ENCODE measurements around the gene CWC15. TPM values are rescaled to one million over a fixed set of nuclear protein-coding genes. Genes with fewer than 3 reads are reported as not detected.
A peak's percentile ranks its signal among the peaks of the same experiment; 100 is the strongest.
"Not testable (repeated sequence)": the region's sequence is repeated elsewhere in the genome, so short reads cannot be mapped to it uniquely, and the experiment has no call there.

Gene CWC15
- total RNA-seq, 2 experiments from 2014 or later: 74.7 to 85.0 TPM

DNA sequence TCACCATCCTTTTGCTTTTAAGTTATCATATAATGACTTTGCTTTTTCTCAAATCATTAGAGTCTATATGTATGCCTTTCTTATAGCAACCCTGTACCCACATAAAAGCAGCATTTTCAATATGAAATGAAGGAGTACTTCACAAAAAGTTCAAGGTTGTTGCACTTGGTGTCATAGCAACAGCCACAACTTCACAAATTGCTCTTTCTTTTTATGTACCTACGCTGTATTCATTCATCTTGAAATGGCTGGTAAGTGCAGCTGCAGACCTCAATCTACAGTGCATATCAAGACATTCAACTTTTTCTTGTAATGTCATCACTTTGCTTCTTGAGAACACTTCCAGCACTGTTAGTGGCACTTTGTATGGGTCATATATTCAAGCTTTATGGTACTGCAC, 18.6 kb downstream of the CWC15 start:
- ChIA-PET CTCF (interaction anchor here (1.4 kb wide), 1 partner anchor 19 kb away, joined by 3 read pairs; the partner anchor contains the start of genes CWC15 and KDM4D), POLR2A (interaction anchor here (0.6 kb wide), 1 partner anchor 745 kb away, joined by 3 read pairs; no protein-coding TSS in a partner anchor)
- H3K27me3 Mint-ChIP-seq: no peaks in the 10 kb centered on the region
- no peaks in the 10 kb centered on the region for H3K9me3 Mint-ChIP-seq (ENCODE audit: low read depth)
- H3K4me1 Mint-ChIP-seq: peaks cover 6% of the 10 kb centered on the region
- ATAC-seq: peak; percentile 76
- intact Hi-C loops (cut with DNase I, micrococcal nuclease): no loop called here
- no peak overlapping the region for H3K27ac Mint-ChIP-seq
- DNase-seq: no peak
- no peak overlapping the region for H3K4me3 Mint-ChIP-seq
- peaks cover 5% of the 10 kb centered on the region for H3K36me3 Mint-ChIP-seq (ENCODE audit: low read depth)

DNA sequence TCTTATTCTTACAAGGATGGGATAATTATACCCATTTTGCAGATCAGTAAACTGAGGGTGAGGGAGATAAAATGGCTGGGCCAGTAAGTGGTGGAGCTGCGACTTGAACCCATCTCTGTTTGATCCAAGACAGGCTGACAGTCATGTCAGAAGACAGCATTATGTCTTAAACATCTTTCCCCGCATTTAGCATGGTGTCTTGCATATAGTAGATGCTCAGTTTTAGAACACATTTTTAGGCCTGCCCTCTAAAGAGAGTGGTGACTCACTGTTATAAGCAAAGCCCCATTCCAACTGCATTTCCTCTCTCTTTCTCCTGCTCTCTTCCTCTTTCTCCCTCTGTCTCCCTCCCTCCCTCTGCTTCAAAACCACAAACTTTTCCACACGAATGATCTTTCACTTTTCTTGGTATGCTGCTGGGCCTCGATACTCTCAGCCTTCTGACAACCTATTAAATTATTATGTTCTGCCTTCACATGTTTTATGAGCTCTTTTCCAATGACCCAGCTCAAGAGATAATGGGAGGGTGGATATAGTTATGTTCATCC, 25.2 kb downstream of the CWC15 start:
- DNase-seq (no peak), ATAC-seq (no peak)
- intact Hi-C loops (cut with DNase I, micrococcal nuclease): no loop called here
- Mint-ChIP-seq H3K4me3 (no peak overlapping the region), H3K9me3 (ENCODE audit: low read depth) (no peaks in the 10 kb centered on the region), H3K27ac (no peak overlapping the region), H3K27me3 (no peaks in the 10 kb centered on the region), H3K4me1 (no peaks in the 10 kb centered on the region), H3K36me3 (ENCODE audit: low read depth) (no peaks in the 10 kb centered on the region)
- CTCF ChIA-PET: interaction anchor here (0.5 kb wide), 1 partner anchor 198 kb away, joined by 3 read pairs; no protein-coding TSS in a partner anchor
- POLR2A ChIA-PET: no interaction called here

GRCh38 chr11:94946812-94947211, 26.5 kb downstream of the CWC15 start:
- POLR2A ChIA-PET: no interaction called here

DNA sequence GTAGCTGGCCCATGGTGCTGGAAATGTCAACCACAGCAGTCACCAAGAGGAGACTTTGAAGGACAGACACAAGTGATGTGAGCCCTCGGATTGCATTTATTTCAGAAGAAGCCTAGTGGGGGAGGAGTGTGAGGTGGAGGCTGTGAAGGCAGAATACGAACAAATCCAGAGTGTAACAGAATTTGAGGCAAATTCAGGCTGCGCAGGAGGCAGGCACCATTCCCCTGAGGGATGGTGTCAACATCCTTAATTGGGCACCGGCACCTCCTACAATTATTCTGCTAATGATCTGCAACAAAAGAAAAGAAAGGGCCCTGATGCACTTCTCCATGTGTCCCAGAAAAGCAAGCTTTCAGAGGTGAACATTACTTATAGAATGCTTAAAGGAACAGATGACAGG, 32.2 kb downstream of the CWC15 start:
- POLR2A ChIA-PET: no interaction called here
- Mint-ChIP-seq H3K27me3 (no peaks in the 10 kb centered on the region), H3K27ac (no peak overlapping the region), H3K9me3 (ENCODE audit: low read depth) (no peaks in the 10 kb centered on the region), H3K36me3 (ENCODE audit: low read depth) (no peaks in the 10 kb centered on the region), H3K4me1 (no peaks in the 10 kb centered on the region), H3K4me3 (no peak overlapping the region)
- CTCF ChIA-PET: no interaction called here
- DNase-seq (no peak), ATAC-seq (no peak)
- intact Hi-C loops (cut with DNase I, micrococcal nuclease): no loop called here

More at GRCh38 chr11:94946812-94947211, 26.5 kb downstream of the CWC15 start:
- no peak for ATAC-seq
- no peak overlapping the region for H3K27ac Mint-ChIP-seq
- H3K27me3 Mint-ChIP-seq: no peaks in the 10 kb centered on the region
- no peaks in the 10 kb centered on the region for H3K36me3 Mint-ChIP-seq (ENCODE audit: low read depth)
- intact Hi-C loops (cut with DNase I, micrococcal nuclease): no loop called here
- no peaks in the 10 kb centered on the region for H3K4me1 Mint-ChIP-seq
- no peak for DNase-seq
- no peaks in the 10 kb centered on the region for H3K9me3 Mint-ChIP-seq (ENCODE audit: low read depth)
- no peak overlapping the region for H3K4me3 Mint-ChIP-seq
- CTCF ChIA-PET: no interaction called here

DNA sequence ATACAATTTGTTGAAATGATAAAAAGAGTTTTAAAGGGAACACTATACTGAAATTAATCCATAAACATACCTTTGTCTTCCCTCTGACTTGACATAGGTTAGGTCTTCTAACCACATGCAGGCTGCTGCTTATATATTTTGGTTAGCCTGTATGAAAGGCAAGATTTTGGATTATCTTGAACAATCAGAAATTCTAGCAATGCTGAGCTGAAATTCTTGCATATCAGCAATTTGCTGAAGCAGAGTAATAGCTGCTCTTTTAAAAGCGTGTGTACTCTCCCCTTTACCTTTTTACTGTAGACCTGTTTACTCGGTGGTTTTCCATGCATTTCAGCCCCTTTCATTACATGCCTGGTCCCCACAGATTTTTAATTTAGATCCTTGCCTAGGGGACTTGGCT, 34.0 kb downstream of the CWC15 start:
- intact Hi-C loops (cut with DNase I, micrococcal nuclease): no loop called here
- no peaks in the 10 kb centered on the region for H3K36me3 Mint-ChIP-seq (ENCODE audit: low read depth)

GRCh38 chr11:94938095-94939055, 35.0 kb downstream of the CWC15 start:
- CTCF ChIA-PET: no interaction called here
- Mint-ChIP-seq H3K36me3 (ENCODE audit: low read depth) (no peaks in the 10 kb centered on the region), H3K27me3 (no peaks in the 10 kb centered on the region), H3K4me1 (peaks cover 25% of the 10 kb centered on the region), H3K27ac (no peak overlapping the region), H3K9me3 (ENCODE audit: low read depth) (no peaks in the 10 kb centered on the region), H3K4me3 (no peak overlapping the region)
- POLR2A ChIA-PET: no interaction called here
- intact Hi-C loops (cut with DNase I, micrococcal nuclease): no loop called here
- ATAC-seq: no peak
- DNase-seq: no peak

More for the DNA sequence above, 34.0 kb downstream of the CWC15 start:
- Mint-ChIP-seq H3K9me3 (ENCODE audit: low read depth) (no peaks in the 10 kb centered on the region), H3K4me3 (no peak overlapping the region), H3K27me3 (no peaks in the 10 kb centered on the region), H3K4me1 (peaks cover 16% of the 10 kb centered on the region), H3K27ac (no peak overlapping the region)
- ATAC-seq (no peak), DNase-seq (no peak)
- CTCF ChIA-PET: no interaction called here
- POLR2A ChIA-PET: no interaction called here

DNA sequence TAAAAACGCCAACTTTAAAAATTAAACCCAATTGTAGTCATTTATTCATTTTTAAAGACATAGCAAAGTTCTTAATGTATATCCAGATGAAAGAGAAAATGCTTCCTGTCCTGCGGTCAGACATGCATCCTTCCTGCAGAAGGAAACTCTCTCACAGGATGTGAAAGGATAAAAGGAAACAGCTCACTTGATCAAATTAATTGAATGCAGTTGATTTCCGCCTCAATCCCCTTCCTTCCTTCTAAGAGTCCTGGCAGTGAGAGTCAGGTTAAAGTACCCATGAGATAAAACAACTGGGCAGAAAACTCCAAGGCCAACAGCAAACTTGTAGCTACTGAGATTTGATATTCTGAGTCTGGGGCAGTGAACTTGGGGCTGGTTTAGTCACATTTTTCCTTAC, 38.5 kb downstream of the CWC15 start:
- H3K9me3 Mint-ChIP-seq (ENCODE audit: low read depth): no peaks in the 10 kb centered on the region
- CTCF ChIA-PET: interaction anchor here (0.6 to 0.7 kb wide), 2 partner anchors 312 to 494 kb away, joined by 3 read pairs; no protein-coding TSS in a partner anchor

GRCh38 chr11:94934362-94934761, 39.0 kb downstream of the CWC15 start:
- H3K4me3 Mint-ChIP-seq: no peak overlapping the region
- DNase-seq (peak; percentile 38), ATAC-seq (peak; percentile 85)
- H3K4me1 Mint-ChIP-seq: peaks cover 28% of the 10 kb centered on the region
- no peaks in the 10 kb centered on the region for H3K27me3 Mint-ChIP-seq
- intact Hi-C loops (cut with DNase I, micrococcal nuclease): no loop called here
- H3K36me3 Mint-ChIP-seq (ENCODE audit: low read depth): no peaks in the 10 kb centered on the region
- ChIA-PET POLR2A (no interaction called here), CTCF (interaction anchor here (0.6 kb wide), 1 partner anchor 494 kb away, joined by 3 read pairs; no protein-coding TSS in a partner anchor)
- H3K9me3 Mint-ChIP-seq (ENCODE audit: low read depth): no peaks in the 10 kb centered on the region
- no peak overlapping the region for H3K27ac Mint-ChIP-seq

More for the DNA sequence above, 38.5 kb downstream of the CWC15 start:
- intact Hi-C loops (cut with DNase I, micrococcal nuclease): no loop called here
- H3K4me3 Mint-ChIP-seq: no peak overlapping the region
- peaks cover 28% of the 10 kb centered on the region for H3K4me1 Mint-ChIP-seq
- H3K27ac Mint-ChIP-seq: no peak overlapping the region
- no peaks in the 10 kb centered on the region for H3K27me3 Mint-ChIP-seq
- DNase-seq (no peak), ATAC-seq (no peak)
- POLR2A ChIA-PET: no interaction called here
- H3K36me3 Mint-ChIP-seq (ENCODE audit: low read depth): no peaks in the 10 kb centered on the region

DNA sequence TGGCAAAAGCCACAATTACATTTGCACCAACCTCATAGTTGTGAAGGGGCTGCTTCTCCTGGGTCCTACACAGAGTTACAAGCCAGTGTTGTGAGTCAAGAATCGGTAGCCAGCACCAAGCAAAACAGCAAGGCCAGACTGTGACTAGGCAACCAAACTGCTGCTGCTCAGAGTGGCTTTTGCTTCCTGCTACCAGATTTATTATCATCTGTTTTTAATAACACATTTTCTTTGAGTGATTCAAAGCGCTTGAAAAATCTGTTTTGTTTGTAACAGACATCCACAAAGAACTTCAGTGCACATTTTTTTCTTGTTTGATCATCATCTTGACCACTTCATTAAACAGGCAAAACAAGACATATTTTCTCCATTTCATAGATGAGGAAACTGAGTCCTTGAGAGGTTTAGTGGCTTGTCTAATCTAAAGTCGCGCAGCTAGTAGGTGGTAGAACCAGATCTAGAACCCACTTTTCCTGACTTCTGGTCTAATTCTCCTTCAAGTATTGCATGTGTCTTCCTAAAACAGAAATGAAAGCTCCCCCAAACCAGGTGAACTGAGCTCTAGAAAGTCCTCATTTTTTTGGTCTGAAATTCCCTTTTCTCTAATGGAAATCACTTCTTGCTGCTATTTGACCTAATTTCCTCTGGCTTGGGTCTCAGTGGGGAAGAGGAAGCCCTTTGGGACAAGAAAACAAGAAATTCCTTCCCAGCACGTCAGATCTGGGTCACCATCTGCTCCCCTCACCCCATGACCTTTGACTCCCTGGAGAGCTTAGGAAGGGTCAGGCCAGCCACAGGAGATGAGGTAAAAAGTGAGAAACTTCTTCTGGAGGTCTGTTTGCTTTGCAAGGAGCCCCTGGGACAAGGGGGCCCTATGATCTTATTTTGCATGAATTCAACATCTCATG, 39.9 kb downstream of the CWC15 start:
- no peaks in the 10 kb centered on the region for H3K27me3 Mint-ChIP-seq
- H3K36me3 Mint-ChIP-seq (ENCODE audit: low read depth): no peaks in the 10 kb centered on the region
- H3K27ac Mint-ChIP-seq: no peak overlapping the region
- DNase-seq (no peak), ATAC-seq (no peak)
- no peak overlapping the region for H3K4me3 Mint-ChIP-seq
- ChIA-PET POLR2A (no interaction called here), CTCF (interaction anchor here (1.6 kb wide), 1 partner anchor 9 kb away, joined by 3 read pairs; no protein-coding TSS in a partner anchor)
- intact Hi-C loops (cut with DNase I, micrococcal nuclease): no loop called here
- H3K4me1 Mint-ChIP-seq: peaks cover 36% of the 10 kb centered on the region
- peaks cover 2% of the 10 kb centered on the region for H3K9me3 Mint-ChIP-seq (ENCODE audit: low read depth)

DNA sequence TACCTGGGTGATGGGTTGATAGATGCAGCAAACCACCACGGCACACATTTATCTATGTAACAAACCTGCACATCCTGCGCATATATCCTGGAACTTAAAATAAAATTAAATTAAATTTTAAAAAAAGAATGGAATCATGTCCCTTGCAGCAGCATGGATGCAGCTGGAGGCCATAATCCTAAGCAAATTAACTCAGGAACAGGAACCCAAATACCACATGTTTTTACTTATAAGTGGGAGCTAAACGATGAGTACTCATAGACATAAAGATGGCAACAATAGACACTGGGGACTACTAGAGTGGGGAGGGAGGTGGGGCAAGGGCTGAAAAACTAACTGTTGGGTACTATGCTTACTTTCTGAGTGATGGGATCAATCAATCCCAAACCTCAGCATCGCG, 40.9 kb downstream of the CWC15 start:
- intact Hi-C loops (cut with DNase I, micrococcal nuclease): no loop called here
- POLR2A ChIA-PET: no interaction called here
- CTCF ChIA-PET: interaction anchor here (1.6 kb wide), 1 partner anchor 8 kb away, joined by 3 read pairs; no protein-coding TSS in a partner anchor
- no peak for DNase-seq
- H3K27ac Mint-ChIP-seq: no peak overlapping the region
- H3K4me1 Mint-ChIP-seq: peaks cover 41% of the 10 kb centered on the region
- H3K4me3 Mint-ChIP-seq: no peak overlapping the region
- H3K36me3 Mint-ChIP-seq (ENCODE audit: low read depth): no peaks in the 10 kb centered on the region
- ATAC-seq: no peak
- H3K27me3 Mint-ChIP-seq: no peaks in the 10 kb centered on the region
- H3K9me3 Mint-ChIP-seq (ENCODE audit: low read depth): peaks cover 3% of the 10 kb centered on the region

DNA sequence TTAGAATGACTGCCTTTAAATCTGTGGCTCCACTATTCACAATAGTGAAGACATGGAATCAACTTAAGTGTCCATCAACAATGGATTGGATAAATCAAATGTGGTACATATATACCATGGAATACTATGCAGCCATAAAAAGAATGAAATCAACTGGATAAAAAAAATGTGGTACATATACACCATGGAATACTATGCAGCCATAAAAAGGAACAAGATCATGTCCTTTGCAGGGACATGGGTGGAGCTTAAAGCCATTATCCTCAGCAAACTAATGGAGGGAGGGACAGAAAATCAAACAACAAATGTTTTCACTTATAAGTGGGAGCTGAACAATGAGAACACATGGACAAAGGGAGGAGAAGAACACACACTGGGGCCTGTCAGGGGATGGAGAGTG, 41.3 kb downstream of the CWC15 start:
- intact Hi-C loops (cut with DNase I, micrococcal nuclease); H3K36me3 Mint-ChIP-seq (ENCODE audit: low read depth); H3K4me3 Mint-ChIP-seq; H3K27ac Mint-ChIP-seq; ATAC-seq; H3K9me3 Mint-ChIP-seq (ENCODE audit: low read depth); H3K27me3 Mint-ChIP-seq; POLR2A ChIA-PET; DNase-seq: not testable (repeated sequence)
- CTCF ChIA-PET: interaction anchor here (0.8 kb wide), 1 partner anchor 10 kb away, joined by 3 read pairs; no protein-coding TSS in a partner anchor
- peaks cover 45% of the 10 kb centered on the region for H3K4me1 Mint-ChIP-seq

Data from activated CD4-positive, alpha-beta T cell treated with anti-CD3 and anti-CD28 coated beads for 36 hours (primary cell).